PFSK-1 (cell line): ENCODE results near the gene PYDC2.

ENCODE experiments used
- POLR2AphosphoS5 ChIP-seq: IDR thresholded peaks from 2 replicates; pipeline ENCODE4 v1.6.1; 2012; ENCODE audit warnings: low read depth, mild to moderate bottlenecking, control low read depth, low read length, moderate library complexity
- SIN3A ChIP-seq: IDR thresholded peaks from 2 replicates; pipeline ENCODE4 v1.6.1; 2012; ENCODE audit warnings: mild to moderate bottlenecking, low read length, moderate library complexity, borderline replicate concordance; ENCODE audit not compliant: insufficient read depth
- TAF1 ChIP-seq: IDR thresholded peaks from 2 replicates; pipeline ENCODE4 v1.6.1; 2012; ENCODE audit warnings: low read length, control low read depth, borderline replicate concordance; ENCODE audit not compliant: insufficient read depth
- TF ChIP-seq, protein P1 (sequence below), 2 experiments: IDR thresholded peaks; 2 replicates each; pipeline versions ENCODE4 v1.6.1 to v1.8.0; 2011 to 2012; ENCODE audit warnings: low read depth in 2 of 2, low read length in 2 of 2, control low read depth in 1 of 2, inconsistent platforms in 1 of 2, mild to moderate bottlenecking in 1 of 2, moderate library complexity in 1 of 2; ENCODE audit not compliant: insufficient read depth in 1 of 2

GRCh38 chr3:191500892-191501291 lies 39.9 kb downstream of the PYDC2 start:
- TF ChIP-seq POLR2AphosphoS5 (no peak), TAF1 (no peak), SIN3A (no peak)
- TF ChIP-seq, protein P1, sequence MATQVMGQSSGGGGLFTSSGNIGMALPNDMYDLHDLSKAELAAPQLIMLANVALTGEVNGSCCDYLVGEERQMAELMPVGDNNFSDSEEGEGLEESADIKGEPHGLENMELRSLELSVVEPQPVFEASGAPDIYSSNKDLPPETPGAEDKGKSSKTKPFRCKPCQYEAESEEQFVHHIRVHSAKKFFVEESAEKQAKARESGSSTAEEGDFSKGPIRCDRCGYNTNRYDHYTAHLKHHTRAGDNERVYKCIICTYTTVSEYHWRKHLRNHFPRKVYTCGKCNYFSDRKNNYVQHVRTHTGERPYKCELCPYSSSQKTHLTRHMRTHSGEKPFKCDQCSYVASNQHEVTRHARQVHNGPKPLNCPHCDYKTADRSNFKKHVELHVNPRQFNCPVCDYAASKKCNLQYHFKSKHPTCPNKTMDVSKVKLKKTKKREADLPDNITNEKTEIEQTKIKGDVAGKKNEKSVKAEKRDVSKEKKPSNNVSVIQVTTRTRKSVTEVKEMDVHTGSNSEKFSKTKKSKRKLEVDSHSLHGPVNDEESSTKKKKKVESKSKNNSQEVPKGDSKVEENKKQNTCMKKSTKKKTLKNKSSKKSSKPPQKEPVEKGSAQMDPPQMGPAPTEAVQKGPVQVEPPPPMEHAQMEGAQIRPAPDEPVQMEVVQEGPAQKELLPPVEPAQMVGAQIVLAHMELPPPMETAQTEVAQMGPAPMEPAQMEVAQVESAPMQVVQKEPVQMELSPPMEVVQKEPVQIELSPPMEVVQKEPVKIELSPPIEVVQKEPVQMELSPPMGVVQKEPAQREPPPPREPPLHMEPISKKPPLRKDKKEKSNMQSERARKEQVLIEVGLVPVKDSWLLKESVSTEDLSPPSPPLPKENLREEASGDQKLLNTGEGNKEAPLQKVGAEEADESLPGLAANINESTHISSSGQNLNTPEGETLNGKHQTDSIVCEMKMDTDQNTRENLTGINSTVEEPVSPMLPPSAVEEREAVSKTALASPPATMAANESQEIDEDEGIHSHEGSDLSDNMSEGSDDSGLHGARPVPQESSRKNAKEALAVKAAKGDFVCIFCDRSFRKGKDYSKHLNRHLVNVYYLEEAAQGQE (IDR thresholded peaks at IDR 0.05; ENCODE audit: insufficient read depth in 1 of 2, low read depth in 2 of 2, low read length in 2 of 2), result no peak
